Forelimb muscle (tissue), 1 donor: Measurements from ENCODE around the gene ALPP. TPM values are rescaled to one million over a fixed set of nuclear protein-coding genes. Genes with fewer than 3 reads are reported as not detected.
"Not testable (repeated sequence)": the region's sequence is repeated elsewhere in the genome, so short reads cannot be mapped to it uniquely, and the experiment has no call there.

Experiments
- DNase-seq: peaks from one replicate; pipeline ENCODE4 v3.0.0-alpha.2; 2013; ENCODE audit warnings: low read depth
- polyA plus RNA-seq: library from polyadenylated mRNA; unstranded; fragments of 120-200 nt; gene quantifications from one replicate; pipeline ENCODE4 v1.2.1, GENCODE V29; 2013; ENCODE audit not compliant: insufficient read length

ALPP gene
- polyA plus RNA-seq: not detected

GRCh38 chr2:232378735-232379151 lies at the start of gene ALPP:
TSS of gene ALPP (plus strand) at chr2:232378751. CDS start at chr2:232378803, 52 bp downstream.
- not testable (repeated sequence) for DNase-seq

GRCh38 chr2:232329716-232330067 lies 48.9 kb upstream of the ALPP start:
- DNase-seq: no peak

GRCh38 chr2:232330068-232330999 lies 48.2 kb upstream of the ALPP start:
- DNase-seq: no peak

GRCh38 chr2:232331061-232331460 lies 47.5 kb upstream of the ALPP start:
- DNase-seq: not testable (repeated sequence)

GRCh38 chr2:232331641-232332040 lies 46.9 kb upstream of the ALPP start:
- DNase-seq: not testable (repeated sequence)

- DNase-seq: not testable (repeated sequence)
Measured at GRCh38 chr2:232332244-232332939, 46.2 kb upstream of the ALPP start.

GRCh38 chr2:232332940-232333259 lies 45.7 kb upstream of the ALPP start:
- no peak for DNase-seq

GRCh38 chr2:232333361-232334135 lies 45.0 kb upstream of the ALPP start:
- no peak for DNase-seq

- not testable (repeated sequence) for DNase-seq
Measured at GRCh38 chr2:232334136-232334884, 44.2 kb upstream of the ALPP start.

GRCh38 chr2:232334885-232335205 lies 43.7 kb upstream of the ALPP start:
- DNase-seq: not testable (repeated sequence)

GRCh38 chr2:232335206-232335858 lies 43.2 kb upstream of the ALPP start:
- not testable (repeated sequence) for DNase-seq

- DNase-seq: no peak
Measured at GRCh38 chr2:232335859-232336215, 42.7 kb upstream of the ALPP start.

GRCh38 chr2:232336241-232336736 lies 42.3 kb upstream of the ALPP start:
- DNase-seq: no peak

- DNase-seq: no peak
Measured at GRCh38 chr2:232336981-232337720, 41.4 kb upstream of the ALPP start.

GRCh38 chr2:232338094-232338758 lies 40.3 kb upstream of the ALPP start:
- not testable (repeated sequence) for DNase-seq

GRCh38 chr2:232338759-232339106 lies 39.8 kb upstream of the ALPP start:
- DNase-seq: no peak

- DNase-seq: no peak
Measured at GRCh38 chr2:232339121-232340081, 39.1 kb upstream of the ALPP start.

GRCh38 chr2:232340171-232340935 lies 38.2 kb upstream of the ALPP start:
- no peak for DNase-seq
